GM12873 (cell line): ENCODE measurements around the gene CLSTN2.

ENCODE experiments used
- TF ChIP-seq, protein P1 (sequence below): IDR thresholded peaks from 2 replicates; pipeline ENCODE4 v1.5.1; 2012; ENCODE audit warnings: low read depth, mild to moderate bottlenecking, moderate library complexity, low read length, control low read depth; ENCODE audit not compliant: insufficient read depth; ENCODE audit errors: missing control alignments

CLSTN2 gene

DNA sequence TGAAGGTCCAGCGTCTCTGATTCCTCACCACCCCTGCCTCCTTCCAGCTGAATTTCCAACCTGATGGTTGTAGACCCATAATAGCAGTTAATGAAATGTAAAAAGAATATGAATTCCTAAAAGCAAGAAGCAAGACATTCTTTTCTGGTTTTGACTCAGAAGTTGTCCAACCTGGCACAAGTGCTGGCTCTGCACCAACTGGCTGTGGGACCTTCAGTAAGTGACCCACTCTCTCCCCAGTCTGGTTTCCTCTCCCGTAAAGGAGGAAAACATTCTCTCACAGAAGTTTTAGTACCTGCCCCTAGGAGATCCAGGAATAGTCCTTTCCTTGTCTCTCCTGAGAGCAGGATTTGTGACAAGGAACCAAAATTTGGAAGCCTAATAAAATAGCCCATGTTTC, 506.0 kb downstream of the CLSTN2 start:
- TF ChIP-seq, protein P1, sequence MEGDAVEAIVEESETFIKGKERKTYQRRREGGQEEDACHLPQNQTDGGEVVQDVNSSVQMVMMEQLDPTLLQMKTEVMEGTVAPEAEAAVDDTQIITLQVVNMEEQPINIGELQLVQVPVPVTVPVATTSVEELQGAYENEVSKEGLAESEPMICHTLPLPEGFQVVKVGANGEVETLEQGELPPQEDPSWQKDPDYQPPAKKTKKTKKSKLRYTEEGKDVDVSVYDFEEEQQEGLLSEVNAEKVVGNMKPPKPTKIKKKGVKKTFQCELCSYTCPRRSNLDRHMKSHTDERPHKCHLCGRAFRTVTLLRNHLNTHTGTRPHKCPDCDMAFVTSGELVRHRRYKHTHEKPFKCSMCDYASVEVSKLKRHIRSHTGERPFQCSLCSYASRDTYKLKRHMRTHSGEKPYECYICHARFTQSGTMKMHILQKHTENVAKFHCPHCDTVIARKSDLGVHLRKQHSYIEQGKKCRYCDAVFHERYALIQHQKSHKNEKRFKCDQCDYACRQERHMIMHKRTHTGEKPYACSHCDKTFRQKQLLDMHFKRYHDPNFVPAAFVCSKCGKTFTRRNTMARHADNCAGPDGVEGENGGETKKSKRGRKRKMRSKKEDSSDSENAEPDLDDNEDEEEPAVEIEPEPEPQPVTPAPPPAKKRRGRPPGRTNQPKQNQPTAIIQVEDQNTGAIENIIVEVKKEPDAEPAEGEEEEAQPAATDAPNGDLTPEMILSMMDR = no peak

DNA sequence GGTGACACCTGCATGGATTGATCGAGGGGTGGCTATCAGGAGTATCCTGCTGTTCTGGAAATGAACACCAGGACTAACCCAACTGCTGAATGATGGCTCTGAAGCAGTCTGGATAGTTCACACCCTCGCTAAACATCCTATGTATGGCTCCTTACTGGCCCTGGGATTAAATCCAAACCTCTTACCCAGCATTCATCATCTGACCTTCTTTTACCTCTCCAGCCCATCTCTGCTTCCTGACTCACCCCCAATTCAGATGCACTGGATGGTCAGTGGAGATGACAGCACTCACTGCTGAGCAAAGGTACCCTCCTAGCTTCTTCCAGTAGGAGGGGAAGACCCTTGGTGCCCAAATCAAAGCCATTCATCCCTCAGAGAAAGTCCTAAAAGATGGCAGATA, 507.6 kb downstream of the CLSTN2 start:
- TF ChIP-seq, protein P1 = no peak

DNA sequence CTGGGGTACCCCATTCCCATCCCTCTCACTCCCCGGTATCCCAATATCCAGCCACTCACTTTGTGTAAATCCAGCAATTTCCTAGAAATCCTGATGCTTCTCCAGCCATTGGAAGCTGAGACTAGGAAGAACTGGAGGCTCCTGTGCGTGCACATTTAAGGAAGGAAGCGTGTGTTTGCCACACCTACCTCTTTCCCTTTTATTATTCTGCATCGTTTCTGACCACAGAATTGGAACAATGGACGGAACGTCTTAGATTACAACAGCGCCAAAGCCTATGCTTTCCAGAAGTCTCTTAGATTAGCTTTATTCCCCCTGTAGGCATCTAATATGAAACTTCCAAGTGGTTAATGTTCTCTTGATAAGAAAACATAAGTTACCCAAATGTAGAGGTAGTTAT, 508.1 kb downstream of the CLSTN2 start:
- TF ChIP-seq, protein P1 = no peak

DNA sequence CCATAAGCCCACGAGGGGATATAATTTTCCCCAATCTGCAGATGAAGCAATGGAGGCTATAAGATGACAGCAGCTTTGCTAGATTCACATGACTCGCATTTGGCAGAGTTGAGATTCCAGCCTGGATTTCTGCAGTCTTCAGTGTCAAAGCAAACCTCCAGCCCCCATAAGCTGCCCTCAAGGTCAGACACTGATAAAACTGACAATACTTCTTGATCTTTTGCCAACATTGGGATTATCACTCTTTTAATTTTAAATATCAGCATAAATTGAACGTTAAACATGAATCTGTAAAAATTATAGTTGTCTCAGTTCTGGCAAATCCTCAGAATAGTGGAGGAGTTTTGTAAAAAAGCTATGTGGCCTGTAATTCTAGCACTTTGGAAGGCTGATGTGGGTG, 508.8 kb downstream of the CLSTN2 start:
- TF ChIP-seq, protein P1 = no peak

DNA sequence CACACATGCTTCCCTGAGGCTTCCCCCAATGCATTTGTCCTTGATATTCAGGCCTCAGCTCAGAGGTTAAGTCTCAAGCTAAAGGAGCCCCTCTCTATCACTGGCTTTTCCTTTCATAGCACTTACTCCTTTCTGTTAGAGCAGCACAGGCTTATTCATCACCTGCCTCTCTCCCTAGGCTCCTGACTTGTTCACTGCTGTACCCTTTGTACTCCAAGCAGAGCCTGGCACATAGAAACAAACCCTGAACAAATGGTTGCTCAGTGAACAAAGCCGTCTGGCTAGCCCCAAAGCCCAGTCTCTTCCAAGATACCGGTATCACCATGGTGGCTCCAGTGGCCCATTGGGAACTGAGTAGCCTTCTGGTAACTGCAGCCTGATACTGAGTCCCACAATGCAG, 511.7 kb downstream of the CLSTN2 start:
- TF ChIP-seq, protein P1 = no peak

DNA sequence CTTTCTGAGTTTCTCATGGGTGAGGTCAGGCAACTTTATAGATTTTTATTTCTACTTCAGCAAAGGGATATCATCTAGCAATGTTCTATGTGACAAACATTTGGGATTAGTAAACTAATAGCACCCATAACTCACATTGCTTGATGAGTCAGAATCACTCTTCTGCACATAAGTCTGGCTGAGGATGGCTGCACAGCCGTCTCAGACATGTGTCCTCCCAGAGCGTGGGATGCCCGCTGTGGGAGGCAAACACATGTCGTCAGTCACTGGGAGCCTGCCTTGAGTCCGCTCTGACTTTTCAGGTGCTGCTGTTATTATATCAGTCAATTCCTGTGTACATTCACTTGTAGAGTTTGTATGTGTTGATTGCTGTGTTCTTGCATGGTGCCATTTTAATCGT, 512.2 kb downstream of the CLSTN2 start:
- TF ChIP-seq, protein P1 = no peak

DNA sequence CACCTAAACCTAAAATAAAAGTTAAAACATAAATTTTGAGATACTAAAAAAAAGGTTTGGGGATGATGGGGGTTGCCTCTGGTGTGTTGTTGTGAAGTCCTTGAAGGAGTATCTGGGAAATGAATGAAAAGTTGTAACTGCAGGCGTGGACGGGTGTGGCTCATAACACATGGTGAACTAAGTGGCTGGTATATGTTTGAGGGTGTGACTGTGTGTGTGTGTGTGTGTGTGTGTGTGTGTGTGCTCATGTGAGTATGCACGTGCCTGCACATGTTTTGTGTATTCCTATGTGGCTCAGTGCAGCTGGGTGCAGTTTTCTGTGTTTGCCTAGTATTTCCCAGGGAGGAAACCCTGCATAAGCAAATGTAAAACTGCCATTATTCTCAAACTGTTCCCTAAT, 513.0 kb downstream of the CLSTN2 start:
- TF ChIP-seq, protein P1 = no peak
